Osteocyte (in vitro differentiated cells): ENCODE data around the gene TEX52. TPM values are rescaled to one million over a fixed set of nuclear protein-coding genes. Genes with fewer than 3 reads are reported as not detected.

ENCODE experiments used
- DNase-seq: peaks from one replicate; pipeline ENCODE4 v3.0.0; 2021; ENCODE audit warnings: mixed read lengths; ENCODE audit not compliant: unreplicated experiment; ENCODE audit errors: extremely low spot score
- H3K27ac Mint-ChIP-seq: one replicate; pipeline ENCODE4 v1.8.0; 2021; ENCODE audit warnings: mild to moderate bottlenecking, mixed read lengths; ENCODE audit not compliant: unreplicated experiment
- H3K27me3 Mint-ChIP-seq: one replicate; pipeline ENCODE4 v1.8.0; 2021; ENCODE audit warnings: mixed read lengths; ENCODE audit not compliant: unreplicated experiment
- H3K36me3 Mint-ChIP-seq: one replicate; pipeline ENCODE4 v1.8.0; 2021; ENCODE audit warnings: mixed read lengths; ENCODE audit not compliant: unreplicated experiment
- H3K4me1 Mint-ChIP-seq: one replicate; pipeline ENCODE4 v1.8.0; 2021; ENCODE audit warnings: mixed read lengths; ENCODE audit not compliant: unreplicated experiment
- H3K4me3 Mint-ChIP-seq: one replicate; pipeline ENCODE4 v1.8.0; 2021; ENCODE audit warnings: mild to moderate bottlenecking, moderate library complexity, mixed read lengths; ENCODE audit not compliant: unreplicated experiment
- H3K9me3 Mint-ChIP-seq: one replicate; pipeline ENCODE4 v1.8.0; 2021; ENCODE audit warnings: mixed read lengths; ENCODE audit not compliant: unreplicated experiment
- CTCF ChIP-seq: fragments of 200-600 bp; sonication (generic); IDR thresholded peaks from 2 replicates; pipeline ENCODE4 v1.5.0; 2021; ENCODE audit warnings: antibody characterized with exemption, mild to moderate bottlenecking, moderate library complexity
- total RNA-seq: library from RNA; stranded (reverse); gene quantifications from 2 replicates; pipeline ENCODE4 v1.2.1, GENCODE V29; 2021

The TEX52 gene
- total RNA-seq, 1 donor from 2014 or later: not detected

GRCh38 chr12:2824541-2824940 is 32.3 kb downstream of the TEX52 start:
- H3K36me3 Mint-ChIP-seq: peaks cover 53% of the 10 kb centered on the region

GRCh38 chr12:2823483-2823882 is 33.4 kb downstream of the TEX52 start:
- H3K27ac Mint-ChIP-seq: peak overlapping the region; percentile 28
- TF ChIP-seq CTCF: no peak
- H3K27me3 Mint-ChIP-seq: no peaks in the 10 kb centered on the region

More at GRCh38 chr12:2824541-2824940, 32.3 kb downstream of the TEX52 start:
- H3K4me1 Mint-ChIP-seq: no peaks in the 10 kb centered on the region
- H3K9me3 Mint-ChIP-seq: no peaks in the 10 kb centered on the region
- no peak for TF ChIP-seq CTCF
- H3K27me3 Mint-ChIP-seq: no peaks in the 10 kb centered on the region
- no peak for DNase-seq
- no peak overlapping the region for H3K4me3 Mint-ChIP-seq
- H3K27ac Mint-ChIP-seq: no peak overlapping the region

GRCh38 chr12:2820432-2820831 is 36.4 kb downstream of the TEX52 start:
- Mint-ChIP-seq H3K4me3 (no peak overlapping the region), H3K27ac (no peak overlapping the region), H3K9me3 (no peaks in the 10 kb centered on the region), H3K36me3 (peaks cover 39% of the 10 kb centered on the region), H3K4me1 (no peaks in the 10 kb centered on the region), H3K27me3 (no peaks in the 10 kb centered on the region)
- no peak for DNase-seq
- no peak for TF ChIP-seq CTCF

More at GRCh38 chr12:2823483-2823882, 33.4 kb downstream of the TEX52 start:
- H3K9me3 Mint-ChIP-seq: no peaks in the 10 kb centered on the region
- no peak for DNase-seq
- H3K4me3 Mint-ChIP-seq: no peak overlapping the region
- peaks cover 50% of the 10 kb centered on the region for H3K36me3 Mint-ChIP-seq
- H3K4me1 Mint-ChIP-seq: no peaks in the 10 kb centered on the region

GRCh38 chr12:2819810-2820209 is 37.0 kb downstream of the TEX52 start:
- peaks cover 34% of the 10 kb centered on the region for H3K36me3 Mint-ChIP-seq
- no peak overlapping the region for H3K27ac Mint-ChIP-seq
- no peaks in the 10 kb centered on the region for H3K4me1 Mint-ChIP-seq
- no peaks in the 10 kb centered on the region for H3K27me3 Mint-ChIP-seq
- H3K9me3 Mint-ChIP-seq: no peaks in the 10 kb centered on the region
- no peak for TF ChIP-seq CTCF
- DNase-seq: no peak
- no peak overlapping the region for H3K4me3 Mint-ChIP-seq

GRCh38 chr12:2813214-2814185 is 43.3 kb downstream of the TEX52 start:
- peak overlapping the region; percentile 100 for H3K4me3 Mint-ChIP-seq
- H3K9me3 Mint-ChIP-seq: no peaks in the 10 kb centered on the region
- peak overlapping the region; percentile 100 for H3K27ac Mint-ChIP-seq
- H3K4me1 Mint-ChIP-seq: peaks cover 18% of the 10 kb centered on the region
- no peaks in the 10 kb centered on the region for H3K27me3 Mint-ChIP-seq
- peaks cover 8% of the 10 kb centered on the region for H3K36me3 Mint-ChIP-seq
- TF ChIP-seq CTCF: peak; percentile 76
- no peak for DNase-seq
